Neural cell (in vitro differentiated cells): ENCODE measurements around the gene VPS13D. TPM values are rescaled to one million over a fixed set of nuclear protein-coding genes. Genes with fewer than 3 reads are reported as not detected.
"Not testable (repeated sequence)": the region's sequence is repeated elsewhere in the genome, so short reads cannot be mapped to it uniquely, and the experiment has no call there.

Experiments
- H2AFZ ChIP-seq: fragments of 200-600, 300-800 bp; sonication (generic), shearing (Covaris generic); 2 replicates; pipeline ENCODE4 v1.6.0; 2014; ENCODE audit warnings: low read depth, mild to moderate bottlenecking, antibody characterized with exemption, low read length, moderate library complexity
- H3F3A ChIP-seq: fragments of 200-600 bp; shearing (Covaris generic); 2 replicates; pipeline ENCODE4 v1.6.1; 2016; ENCODE audit warnings: mild to moderate bottlenecking, moderate library complexity, mixed read lengths, antibody characterized with exemption, low read length; ENCODE audit not compliant: insufficient read depth, poor library complexity, severe bottlenecking
- H3K27ac ChIP-seq: fragments of 200-600, 300-800 bp; sonication (generic), shearing (Covaris generic); 2 replicates; pipeline ENCODE4 v1.5.1; 2014; ENCODE audit warnings: mild to moderate bottlenecking, low read length, moderate library complexity
- H3K27me3 ChIP-seq: fragments of 300-800, 200-600 bp; sonication (generic), shearing (Covaris generic); 2 replicates; pipeline ENCODE4 v1.6.0; 2014; ENCODE audit warnings: mild to moderate bottlenecking, low read depth, low read length, moderate library complexity; ENCODE audit not compliant: insufficient read depth
- H3K36me3 ChIP-seq: fragments of 300-800, 200-600 bp; sonication (generic), shearing (Covaris generic); 2 replicates; pipeline ENCODE4 v1.5.1; 2014; ENCODE audit warnings: mild to moderate bottlenecking, antibody characterized with exemption, low read length, moderate library complexity; ENCODE audit not compliant: insufficient read depth
- H3K4me2 ChIP-seq: fragments of 300-800, 200-600 bp; sonication (generic), shearing (Covaris generic); 2 replicates; pipeline ENCODE4 v1.6.0; 2014; ENCODE audit warnings: mild to moderate bottlenecking, low read length
- H3K4me3 ChIP-seq: fragments of 300-800, 200-600 bp; sonication (generic), shearing (Covaris generic); 2 replicates; pipeline ENCODE4 v1.5.1; 2014; ENCODE audit warnings: mild to moderate bottlenecking, low read length, moderate library complexity
- H3K79me2 ChIP-seq: fragments of 200-600 bp; shearing (Covaris generic); replicated peaks from 2 replicates; pipeline ENCODE4 v1.6.0; 2014; ENCODE audit warnings: mild to moderate bottlenecking, low read length, moderate library complexity; ENCODE audit not compliant: insufficient read depth
- H3K9ac ChIP-seq: fragments of 300-800, 200-600 bp; sonication (generic), shearing (Covaris generic); 2 replicates; pipeline ENCODE4 v1.6.1; 2016; ENCODE audit warnings: mild to moderate bottlenecking, low read length, mixed read lengths
- H3K9me2 ChIP-seq: fragments of 200-600 bp; shearing (Covaris generic); 2 replicates; pipeline ENCODE4 v1.6.1; 2016; ENCODE audit warnings: mild to moderate bottlenecking, low read length, mixed read lengths; ENCODE audit not compliant: insufficient read depth
- H3K9me3 ChIP-seq: fragments of 200-600, 300-800 bp; sonication (generic), shearing (Covaris generic); 2 replicates; pipeline ENCODE4 v1.6.1; 2016; ENCODE audit warnings: mild to moderate bottlenecking, mixed run types, low read length, moderate library complexity, mixed read lengths
- H4K20me1 ChIP-seq: fragments of 200-600 bp; shearing (Covaris generic); 2 replicates; pipeline ENCODE4 v1.6.1; 2016; ENCODE audit warnings: mild to moderate bottlenecking, mixed run types; ENCODE audit not compliant: insufficient read depth
- EP300 ChIP-seq: fragments of 450-650 bp; conservative IDR thresholded peaks from 2 replicates; pipeline ENCODE4 v1.6.1; 2014; ENCODE audit warnings: antibody characterized with exemption, mild to moderate bottlenecking, moderate library complexity; ENCODE audit not compliant: poor library complexity, severe bottlenecking
- EZH2 ChIP-seq: fragments of 200-600, 300-800 bp; shearing (Covaris generic), sonication (generic); IDR thresholded peaks from 2 replicates; pipeline ENCODE4 v1.6.1; 2014; ENCODE audit warnings: antibody characterized with exemption, low read length, borderline replicate concordance, mild to moderate bottlenecking; ENCODE audit not compliant: insufficient read depth, poor library complexity, severe bottlenecking
- MXI1 ChIP-seq: fragments of 450-650 bp; conservative IDR thresholded peaks from 2 replicates; pipeline ENCODE4 v1.6.1; 2014; ENCODE audit warnings: antibody characterized with exemption, mild to moderate bottlenecking; ENCODE audit not compliant: poor library complexity, severe bottlenecking
- POLR2AphosphoS5 ChIP-seq: IDR thresholded peaks from 2 replicates; pipeline ENCODE4 v1.6.1; 2012
- RAD21 ChIP-seq: fragments of 450-650 bp; conservative IDR thresholded peaks from 2 replicates; pipeline ENCODE4 v1.6.1; 2014; ENCODE audit warnings: antibody characterized with exemption, mild to moderate bottlenecking, moderate library complexity
- SMC3 ChIP-seq: fragments of 450-650 bp; conservative IDR thresholded peaks from 2 replicates; pipeline ENCODE4 v1.6.1; 2014; ENCODE audit warnings: antibody characterized with exemption, mild to moderate bottlenecking, moderate library complexity; ENCODE audit not compliant: poor library complexity
- TAF1 ChIP-seq: IDR thresholded peaks from 2 replicates; pipeline ENCODE4 v1.6.1; 2012; ENCODE audit warnings: low read depth
- polyA plus RNA-seq: library from polyadenylated mRNA; depleted of rRNA; stranded (reverse); fragments of >200 nt; gene quantifications from 2 replicates; pipeline ENCODE4 v1.2.3, GENCODE V29; 2014
- TF ChIP-seq, protein P1 (sequence below): fragments of 450-650 bp; IDR thresholded peaks from 2 replicates; pipeline ENCODE4 v1.5.1; 2014; ENCODE audit warnings: antibody characterized with exemption, mild to moderate bottlenecking, moderate library complexity; ENCODE audit not compliant: poor library complexity, severe bottlenecking
- TF ChIP-seq, protein P2 (sequence below): IDR thresholded peaks from 2 replicates; pipeline ENCODE4 v1.6.1; 2012; ENCODE audit warnings: borderline replicate concordance

Gene VPS13D
- polyA plus RNA-seq, 1 donor from 2014 or later = 24.5 TPM

DNA sequence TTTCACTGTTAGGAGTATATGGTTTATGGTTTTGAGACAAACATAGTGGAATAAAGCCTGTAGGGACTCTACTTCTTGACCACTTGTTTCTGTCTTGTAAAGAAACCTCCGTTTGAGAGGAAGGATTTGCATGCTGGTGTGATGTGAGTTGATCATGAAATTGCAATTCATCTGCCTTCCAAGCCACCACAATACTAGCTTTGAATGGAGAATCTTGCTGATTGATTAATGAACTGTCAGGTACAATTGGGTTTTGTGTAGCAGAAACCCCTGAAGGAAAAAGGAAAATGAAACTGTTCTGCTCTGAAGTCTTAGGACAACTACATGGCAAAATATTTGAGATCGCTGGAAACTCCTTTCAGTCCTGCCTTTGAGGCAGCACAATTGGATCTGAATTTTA, 90.7 kb downstream of the VPS13D start:
- Histone ChIP-seq H3K27ac (no peak overlapping the region), H4K20me1 (no peaks in the 10 kb centered on the region), H3F3A (no peaks in the 10 kb centered on the region), H3K27me3 (no peaks in the 10 kb centered on the region), H3K36me3 (peaks cover 6% of the 10 kb centered on the region), H3K9me2 (no peaks in the 10 kb centered on the region), H3K4me2 (no peak overlapping the region), H3K79me2 (no peaks in the 10 kb centered on the region), H3K4me3 (no peak overlapping the region), H3K9ac (no peak overlapping the region), H2AFZ (no peak overlapping the region), H3K9me3 (no peaks in the 10 kb centered on the region)
- TF ChIP-seq RAD21 (no peak), MXI1 (no peak), TAF1 (no peak), POLR2AphosphoS5 (no peak), EZH2 (no peak), EP300 (no peak), SMC3 (no peak)
- TF ChIP-seq, protein P1, sequence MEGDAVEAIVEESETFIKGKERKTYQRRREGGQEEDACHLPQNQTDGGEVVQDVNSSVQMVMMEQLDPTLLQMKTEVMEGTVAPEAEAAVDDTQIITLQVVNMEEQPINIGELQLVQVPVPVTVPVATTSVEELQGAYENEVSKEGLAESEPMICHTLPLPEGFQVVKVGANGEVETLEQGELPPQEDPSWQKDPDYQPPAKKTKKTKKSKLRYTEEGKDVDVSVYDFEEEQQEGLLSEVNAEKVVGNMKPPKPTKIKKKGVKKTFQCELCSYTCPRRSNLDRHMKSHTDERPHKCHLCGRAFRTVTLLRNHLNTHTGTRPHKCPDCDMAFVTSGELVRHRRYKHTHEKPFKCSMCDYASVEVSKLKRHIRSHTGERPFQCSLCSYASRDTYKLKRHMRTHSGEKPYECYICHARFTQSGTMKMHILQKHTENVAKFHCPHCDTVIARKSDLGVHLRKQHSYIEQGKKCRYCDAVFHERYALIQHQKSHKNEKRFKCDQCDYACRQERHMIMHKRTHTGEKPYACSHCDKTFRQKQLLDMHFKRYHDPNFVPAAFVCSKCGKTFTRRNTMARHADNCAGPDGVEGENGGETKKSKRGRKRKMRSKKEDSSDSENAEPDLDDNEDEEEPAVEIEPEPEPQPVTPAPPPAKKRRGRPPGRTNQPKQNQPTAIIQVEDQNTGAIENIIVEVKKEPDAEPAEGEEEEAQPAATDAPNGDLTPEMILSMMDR = no peak
- TF ChIP-seq, protein P2, sequence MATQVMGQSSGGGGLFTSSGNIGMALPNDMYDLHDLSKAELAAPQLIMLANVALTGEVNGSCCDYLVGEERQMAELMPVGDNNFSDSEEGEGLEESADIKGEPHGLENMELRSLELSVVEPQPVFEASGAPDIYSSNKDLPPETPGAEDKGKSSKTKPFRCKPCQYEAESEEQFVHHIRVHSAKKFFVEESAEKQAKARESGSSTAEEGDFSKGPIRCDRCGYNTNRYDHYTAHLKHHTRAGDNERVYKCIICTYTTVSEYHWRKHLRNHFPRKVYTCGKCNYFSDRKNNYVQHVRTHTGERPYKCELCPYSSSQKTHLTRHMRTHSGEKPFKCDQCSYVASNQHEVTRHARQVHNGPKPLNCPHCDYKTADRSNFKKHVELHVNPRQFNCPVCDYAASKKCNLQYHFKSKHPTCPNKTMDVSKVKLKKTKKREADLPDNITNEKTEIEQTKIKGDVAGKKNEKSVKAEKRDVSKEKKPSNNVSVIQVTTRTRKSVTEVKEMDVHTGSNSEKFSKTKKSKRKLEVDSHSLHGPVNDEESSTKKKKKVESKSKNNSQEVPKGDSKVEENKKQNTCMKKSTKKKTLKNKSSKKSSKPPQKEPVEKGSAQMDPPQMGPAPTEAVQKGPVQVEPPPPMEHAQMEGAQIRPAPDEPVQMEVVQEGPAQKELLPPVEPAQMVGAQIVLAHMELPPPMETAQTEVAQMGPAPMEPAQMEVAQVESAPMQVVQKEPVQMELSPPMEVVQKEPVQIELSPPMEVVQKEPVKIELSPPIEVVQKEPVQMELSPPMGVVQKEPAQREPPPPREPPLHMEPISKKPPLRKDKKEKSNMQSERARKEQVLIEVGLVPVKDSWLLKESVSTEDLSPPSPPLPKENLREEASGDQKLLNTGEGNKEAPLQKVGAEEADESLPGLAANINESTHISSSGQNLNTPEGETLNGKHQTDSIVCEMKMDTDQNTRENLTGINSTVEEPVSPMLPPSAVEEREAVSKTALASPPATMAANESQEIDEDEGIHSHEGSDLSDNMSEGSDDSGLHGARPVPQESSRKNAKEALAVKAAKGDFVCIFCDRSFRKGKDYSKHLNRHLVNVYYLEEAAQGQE = no peak

DNA sequence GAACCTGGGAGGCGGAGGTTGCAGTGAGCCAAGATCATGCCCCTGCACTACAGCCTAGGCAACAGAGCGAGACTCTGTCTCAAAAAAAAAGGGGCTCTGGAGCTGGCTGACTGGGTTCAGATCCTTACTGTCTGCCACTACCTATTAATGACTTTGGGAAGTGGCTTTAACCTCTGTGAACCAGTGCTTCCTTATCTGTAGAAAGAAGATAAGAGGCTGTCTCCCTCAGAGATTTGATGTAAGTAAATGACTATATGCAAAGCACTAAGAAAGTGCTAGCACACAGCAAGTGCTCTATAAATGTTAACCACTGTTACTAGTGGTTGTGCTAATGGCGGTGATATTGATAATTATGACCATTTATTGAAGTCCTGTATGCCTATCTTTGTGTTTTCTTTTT, 94.6 kb downstream of the VPS13D start:
- H3F3A ChIP-seq = no peaks in the 10 kb centered on the region
- no peak overlapping the region for H3K4me2 ChIP-seq
- no peaks in the 10 kb centered on the region for H3K9me3 ChIP-seq
- H3K36me3 ChIP-seq = peaks cover under 1% of the 10 kb centered on the region
- H3K9ac ChIP-seq = no peak overlapping the region
- H3K4me3 ChIP-seq = no peak overlapping the region
- no peak overlapping the region for H2AFZ ChIP-seq
- no peaks in the 10 kb centered on the region for H4K20me1 ChIP-seq
- TF ChIP-seq RAD21 (no peak), SMC3 (no peak), MXI1 (no peak), EP300 (no peak), POLR2AphosphoS5 (no peak), EZH2 (no peak), TAF1 (no peak)
- TF ChIP-seq, protein P1 = no peak
- TF ChIP-seq, protein P2 = no peak
- no peaks in the 10 kb centered on the region for H3K79me2 ChIP-seq
- no peaks in the 10 kb centered on the region for H3K27me3 ChIP-seq
- no peaks in the 10 kb centered on the region for H3K9me2 ChIP-seq
- no peak overlapping the region for H3K27ac ChIP-seq

DNA sequence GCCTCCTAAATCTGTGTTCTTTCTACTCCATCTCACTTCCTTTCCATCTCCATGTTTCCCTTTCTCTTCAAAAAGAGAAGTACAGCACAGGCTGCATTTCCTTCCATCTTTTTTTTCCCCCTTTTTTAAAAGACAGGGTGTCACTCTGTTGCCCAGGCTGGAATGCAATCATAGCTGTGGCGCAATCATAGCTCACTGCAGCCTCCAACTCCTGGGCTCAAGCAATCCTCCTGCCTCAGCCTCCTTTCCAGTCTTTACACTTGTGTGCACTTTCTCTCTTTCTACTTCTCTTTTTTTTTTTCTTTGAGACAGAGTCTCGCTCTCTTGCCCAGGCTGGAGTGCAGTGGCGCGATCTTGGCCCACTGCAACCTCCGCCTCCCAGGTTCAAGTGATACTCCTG, 95.1 kb downstream of the VPS13D start:
- not testable (repeated sequence) for H3F3A ChIP-seq, H2AFZ ChIP-seq, H3K27me3 ChIP-seq, H3K4me2 ChIP-seq, H3K9me3 ChIP-seq, H3K9ac ChIP-seq, H3K4me3 ChIP-seq, H3K36me3 ChIP-seq, H4K20me1 ChIP-seq, H3K79me2 ChIP-seq, H3K9me2 ChIP-seq, H3K27ac ChIP-seq
